H1 (cell line): Measurements from ENCODE around the gene ASAP2. TPM values are rescaled to one million over a fixed set of nuclear protein-coding genes. Genes with fewer than 3 reads are reported as not detected.

ENCODE experiments used
- JUN ChIP-seq: IDR thresholded peaks from 2 replicates; pipeline ENCODE4 v1.6.1; 2011; ENCODE audit warnings: low read depth, mild to moderate bottlenecking, improper control_type of control experiment, low read length
- polyA plus RNA-seq, 7 experiments: library from polyadenylated mRNA; depleted of rRNA in 3 of 7; stranded (reverse) in 5 of 7; unstranded in 2 of 7; fragments of >200 nt in 5 of 7; fragments of 200-250 nt in 2 of 7; gene quantifications; 1 replicate in 5 of 7; 2 replicates in 1 of 7; 4 replicates in 1 of 7; pipeline versions ENCODE4 v1.2.1 to v1.2.3, GENCODE V29; 2011 to 2013; ENCODE audit warnings: missing spikeins in 2 of 7, mixed read lengths in 2 of 7
- total RNA-seq: library from RNA; stranded (reverse); fragmentation: NEBNext Ultra II Directional; extraction: Animal tissue kit (Norgen Biotek cat#: 25700); gene quantifications from 2 replicates; pipeline ENCODE4 v1.2.1, GENCODE V29; 2021
- TF ChIP-seq, protein P1 (sequence below): IDR thresholded peaks from 2 replicates; pipeline ENCODE4 v1.6.1; 2012; ENCODE audit warnings: inconsistent platforms

Gene ASAP2
- total and polyA plus RNA-seq, 2 of the 8 experiments (the other 6 are each of a cell fraction or from before 2014, with no cell fraction given): 10.2 to 18.7 TPM

- TF ChIP-seq, protein P1, sequence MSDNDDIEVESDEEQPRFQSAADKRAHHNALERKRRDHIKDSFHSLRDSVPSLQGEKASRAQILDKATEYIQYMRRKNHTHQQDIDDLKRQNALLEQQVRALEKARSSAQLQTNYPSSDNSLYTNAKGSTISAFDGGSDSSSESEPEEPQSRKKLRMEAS: no peak
- no peak for TF ChIP-seq JUN
- TF ChIP-seq, all 59 proteins: peak for 0
Measured at GRCh38 chr2:9355270-9355669, 148.7 kb downstream of the ASAP2 start (continued).
